ENCODE results near the gene LCN15.
A peak's percentile ranks its signal among the peaks of the same experiment; 100 is the strongest.

LCN15 gene

DNA sequence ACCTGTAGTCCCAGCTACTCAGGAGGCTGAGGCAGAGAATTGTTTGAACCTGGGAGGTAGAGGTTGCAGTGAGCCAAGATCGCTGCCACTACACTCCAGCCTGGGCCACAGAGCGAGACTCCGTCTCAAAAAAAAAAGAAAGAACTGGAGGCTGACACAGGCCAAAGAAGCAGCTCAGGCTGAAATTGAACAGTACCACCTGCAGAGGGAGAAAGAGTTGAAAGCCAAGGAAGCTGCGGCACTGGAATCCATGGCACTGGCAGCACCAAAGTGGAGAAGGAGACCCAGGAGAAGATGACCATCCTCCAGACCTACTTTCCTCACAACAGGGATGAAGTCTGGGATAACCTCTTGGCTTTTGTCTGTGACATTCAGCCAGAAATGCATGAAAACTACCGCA lies 15.5 kb upstream of the LCN15 start:
- ATAC-seq (ENCODE audit: low read depth) (no peak), DNase-seq (ENCODE audit: low spot score) (no peak)
- Histone ChIP-seq H3K9me3 (ENCODE audit: severe bottlenecking) (no peaks in the 10 kb centered on the region), H3K4me1 (ENCODE audit: insufficient read depth, poor library complexity, severe bottlenecking) (no peaks in the 10 kb centered on the region), H3K27ac (ENCODE audit: poor library complexity, severe bottlenecking) (no peak overlapping the region), H3K27me3 (ENCODE audit: insufficient read depth, poor library complexity, severe bottlenecking) (peaks cover 3% of the 10 kb centered on the region), H3K4me3 (ENCODE audit: severe bottlenecking) (no peak overlapping the region), H3K36me3 (ENCODE audit: low read depth) (no peaks in the 10 kb centered on the region)
- no peak for TF ChIP-seq CTCF (IDR thresholded peaks at IDR 0.05; ENCODE audit: poor library complexity, severe bottlenecking)

DNA sequence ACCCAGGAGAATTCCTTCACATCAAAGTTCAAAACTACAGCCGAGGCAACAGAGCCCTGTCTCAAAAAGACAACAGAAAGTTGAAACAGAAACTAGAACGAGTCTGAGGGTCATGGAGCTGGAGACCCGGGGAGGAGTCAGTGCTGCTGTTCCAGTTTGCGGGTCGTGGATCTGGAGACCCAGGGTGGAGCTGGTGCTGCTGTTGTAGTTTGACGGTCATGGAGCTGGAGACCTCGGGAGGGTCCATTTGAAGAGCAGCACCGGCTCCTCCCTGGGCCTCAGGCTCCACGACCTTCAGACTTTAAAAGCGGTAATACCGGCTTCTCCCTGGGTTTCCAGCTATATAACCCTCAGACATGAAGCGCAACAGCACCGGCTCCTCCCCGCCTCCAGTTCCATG lies 13.0 kb upstream of the LCN15 start:
- no peaks in the 10 kb centered on the region for H3K9me3 ChIP-seq (ENCODE audit: severe bottlenecking)
- H3K4me1 ChIP-seq (ENCODE audit: insufficient read depth, poor library complexity, severe bottlenecking) = no peaks in the 10 kb centered on the region
- H3K4me3 ChIP-seq (ENCODE audit: severe bottlenecking) = no peak overlapping the region
- no peaks in the 10 kb centered on the region for H3K36me3 ChIP-seq (ENCODE audit: low read depth)
- H3K27me3 ChIP-seq (ENCODE audit: insufficient read depth, poor library complexity, severe bottlenecking) = peaks cover 3% of the 10 kb centered on the region
- no peak overlapping the region for H3K27ac ChIP-seq (ENCODE audit: poor library complexity, severe bottlenecking)
- DNase-seq (ENCODE audit: low spot score) = no peak
- no peak for ATAC-seq (ENCODE audit: low read depth)
- no peak for TF ChIP-seq CTCF (IDR thresholded peaks at IDR 0.05; ENCODE audit: poor library complexity, severe bottlenecking)

DNA sequence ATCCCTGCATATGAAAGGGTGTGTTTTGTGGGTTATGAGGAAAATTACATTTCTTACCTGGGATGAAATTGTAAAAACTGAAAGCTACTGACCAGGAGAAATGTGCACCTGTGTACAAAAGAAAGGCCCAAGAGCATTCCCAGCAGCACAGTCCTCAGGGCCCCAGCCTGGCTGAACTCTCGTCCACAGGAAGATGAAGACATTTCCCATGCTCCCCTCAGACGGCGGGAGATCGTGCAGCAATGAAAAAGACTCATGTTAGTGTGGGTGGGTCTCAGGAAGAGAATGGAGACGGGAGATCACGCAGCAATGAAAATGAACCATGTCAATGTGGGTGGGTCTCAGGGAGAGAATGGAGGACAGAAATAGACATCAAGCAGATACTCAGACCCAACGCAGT lies 12.6 kb upstream of the LCN15 start:
- ATAC-seq (ENCODE audit: low read depth) = no peak
- H3K4me3 ChIP-seq (ENCODE audit: severe bottlenecking) = no peak overlapping the region

GRCh38 chr9:136775191-136775590 lies 10.9 kb upstream of the LCN15 start:
- no peaks in the 10 kb centered on the region for H3K4me1 ChIP-seq (ENCODE audit: insufficient read depth, poor library complexity, severe bottlenecking)
- H3K36me3 ChIP-seq (ENCODE audit: low read depth) = no peaks in the 10 kb centered on the region
- no peak overlapping the region for H3K27ac ChIP-seq (ENCODE audit: poor library complexity, severe bottlenecking)
- TF ChIP-seq CTCF (IDR thresholded peaks at IDR 0.05; ENCODE audit: poor library complexity, severe bottlenecking) = no peak
- no peak overlapping the region for H3K4me3 ChIP-seq (ENCODE audit: severe bottlenecking)
- peaks cover 3% of the 10 kb centered on the region for H3K27me3 ChIP-seq (ENCODE audit: insufficient read depth, poor library complexity, severe bottlenecking)
- no peaks in the 10 kb centered on the region for H3K9me3 ChIP-seq (ENCODE audit: severe bottlenecking)
- peak; percentile 38 for DNase-seq (ENCODE audit: low spot score)
- no peak for ATAC-seq (ENCODE audit: low read depth)

More for the DNA sequence above, 12.6 kb upstream of the LCN15 start:
- no peak for DNase-seq (ENCODE audit: low spot score)
- Histone ChIP-seq H3K36me3 (ENCODE audit: low read depth) (no peaks in the 10 kb centered on the region), H3K9me3 (ENCODE audit: severe bottlenecking) (no peaks in the 10 kb centered on the region), H3K27ac (ENCODE audit: poor library complexity, severe bottlenecking) (no peak overlapping the region), H3K4me1 (ENCODE audit: insufficient read depth, poor library complexity, severe bottlenecking) (no peaks in the 10 kb centered on the region), H3K27me3 (ENCODE audit: insufficient read depth, poor library complexity, severe bottlenecking) (peaks cover 3% of the 10 kb centered on the region)
- no peak for TF ChIP-seq CTCF (IDR thresholded peaks at IDR 0.05; ENCODE audit: poor library complexity, severe bottlenecking)

GRCh38 chr9:136774416-136775045 lies 10.2 kb upstream of the LCN15 start:
- ATAC-seq (ENCODE audit: low read depth) = no peak
- Histone ChIP-seq H3K36me3 (ENCODE audit: low read depth) (no peaks in the 10 kb centered on the region), H3K4me3 (ENCODE audit: severe bottlenecking) (no peak overlapping the region), H3K9me3 (ENCODE audit: severe bottlenecking) (no peaks in the 10 kb centered on the region), H3K27me3 (ENCODE audit: insufficient read depth, poor library complexity, severe bottlenecking) (peaks cover 3% of the 10 kb centered on the region), H3K4me1 (ENCODE audit: insufficient read depth, poor library complexity, severe bottlenecking) (no peaks in the 10 kb centered on the region), H3K27ac (ENCODE audit: poor library complexity, severe bottlenecking) (no peak overlapping the region)
- no peak for TF ChIP-seq CTCF (IDR thresholded peaks at IDR 0.05; ENCODE audit: poor library complexity, severe bottlenecking)
- peak; percentile 28 for DNase-seq (ENCODE audit: low spot score)
